Hepatocyte (in vitro differentiated cells): ENCODE measurements around the gene PHTF1.

Experiments used
- CTCF ChIP-seq: fragments of 200-600 bp; sonication (generic); IDR thresholded peaks from 2 replicates; pipeline ENCODE4 v1.5.1; 2016; ENCODE audit warnings: antibody characterized with exemption, mild to moderate bottlenecking; ENCODE audit not compliant: poor library complexity
- EZH2 ChIP-seq: fragments of 200-600 bp; sonication (generic); IDR thresholded peaks from 2 replicates; pipeline ENCODE4 v1.6.1; 2016; ENCODE audit warnings: antibody characterized with exemption, mild to moderate bottlenecking, borderline replicate concordance
- EZH2phosphoT487 ChIP-seq: fragments of 200-600 bp; sonication (generic); IDR thresholded peaks from one replicate; pipeline ENCODE4 v1.6.1; 2018; ENCODE audit warnings: antibody characterized with exemption, mild to moderate bottlenecking, low read depth, moderate library complexity; ENCODE audit not compliant: unreplicated experiment, severe bottlenecking

GRCh38 chr1:113784104-113784779 is 25.0 kb upstream of the PHTF1 start:
- TF ChIP-seq CTCF, result no peak
- TF ChIP-seq EZH2phosphoT487, result no peak
- TF ChIP-seq EZH2, result no peak
